ENCODE measurements around the gene DNASE1L2.

Gene DNASE1L2

DNA sequence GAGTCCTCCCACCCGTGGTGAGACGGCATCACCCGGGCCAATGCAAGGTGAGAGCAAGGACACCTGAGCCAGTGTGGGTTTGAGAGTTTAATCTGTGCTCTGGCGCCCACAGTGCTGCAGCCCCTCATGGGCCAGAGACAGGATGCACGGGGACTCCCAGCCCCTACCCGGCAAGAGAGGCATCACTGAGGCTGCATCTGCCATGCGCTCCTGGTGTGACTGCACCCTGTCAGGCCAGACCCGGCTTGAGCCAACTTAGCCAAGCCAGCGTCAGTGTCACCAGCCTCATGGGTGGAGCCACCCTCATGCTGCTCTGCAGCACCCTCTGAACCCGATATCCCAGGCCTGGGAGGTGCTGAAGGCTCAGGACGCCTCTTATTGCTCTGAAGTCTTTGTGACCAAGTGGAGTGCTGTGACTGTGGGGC, 24.3 kb upstream of the DNASE1L2 start:
- H3K4me1 ChIP-seq: peaks cover 30 to 48% (median 40%) of the 10 kb centered on the region in 10 experiments
- no peaks in the 10 kb centered on the region for H3K27me3 ChIP-seq
- H3K4me2 ChIP-seq: peak overlapping the region; percentile 95 to 100 (median 99)
- H4K20me1 ChIP-seq: peaks cover 8 to 72% (median 36%) of the 10 kb centered on the region in 11 experiments; a peak in 20 of 22 replicates
- H3K27ac ChIP-seq: peak overlapping the region in 1 of 11 experiments; percentile 23; a peak in 1 of 22 replicates
- H3K9ac ChIP-seq: peak overlapping the region in 10 of 11 experiments; percentile 33 to 94 (median 88); a peak in 18 of 22 replicates
- H3K36me3 ChIP-seq: peaks cover 40 to 60% (median 48%) of the 10 kb centered on the region in 11 experiments
- TF ChIP-seq Cebpa-rat (IDR thresholded peaks at IDR 0.05): no peak
- H3K4me3 ChIP-seq: peak overlapping the region in 6 of 10 experiments; percentile 10 to 98 (median 90); a peak in 7 of 20 replicates
- H3K9me3 ChIP-seq (replicated peaks in 1 of 11): no peaks in the 10 kb centered on the region

DNA sequence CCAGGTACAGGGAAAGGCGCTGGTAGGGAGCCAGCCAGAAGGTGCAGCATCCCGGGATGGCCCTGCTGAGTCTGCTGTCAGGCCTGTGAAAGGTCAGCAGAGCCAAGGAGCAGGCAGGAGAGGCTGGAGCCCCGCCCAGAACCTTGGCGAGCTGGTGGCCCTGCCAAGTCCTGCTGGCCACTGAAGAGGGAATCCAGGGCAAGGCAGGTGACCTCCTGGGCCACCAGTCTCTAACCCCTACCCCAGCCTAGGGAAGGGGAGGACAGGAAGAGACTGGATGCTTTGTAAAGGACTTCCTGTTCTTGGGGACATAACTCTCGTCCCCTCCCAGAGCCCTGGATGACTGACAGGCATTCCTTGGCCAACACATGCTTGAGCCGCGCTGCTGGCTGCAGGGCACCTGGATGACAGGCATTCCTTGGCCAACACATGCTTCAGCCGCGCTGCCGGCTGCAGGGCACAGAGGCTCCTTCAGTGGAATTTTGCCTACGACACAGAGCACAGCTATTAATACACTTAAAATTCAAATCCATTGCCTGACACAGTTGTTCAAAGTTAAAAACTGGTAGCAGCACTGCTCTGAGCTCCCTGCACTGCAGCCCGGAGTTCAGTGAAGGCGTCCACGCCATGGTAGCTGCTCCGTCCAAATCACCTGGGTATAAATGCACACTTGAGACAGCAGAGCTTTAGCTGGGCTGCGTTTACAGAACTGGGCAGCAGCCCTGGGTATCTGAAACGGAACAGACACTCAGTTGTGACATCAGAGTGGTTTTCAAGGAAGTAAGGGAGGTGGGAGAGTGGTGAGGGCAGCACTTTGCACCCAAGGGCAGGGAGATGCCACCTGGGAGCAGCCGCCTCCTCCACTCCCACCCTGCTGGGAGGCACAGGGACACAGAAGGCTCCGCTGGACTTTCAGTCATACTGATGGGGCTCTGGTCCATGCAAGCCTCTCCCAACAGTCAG, 23.6 kb upstream of the DNASE1L2 start:
- Histone ChIP-seq H3K36me3 (peaks cover 33 to 53% (median 41%) of the 10 kb centered on the region in 11 experiments), H3K4me2 (peak overlapping the region; percentile 95 to 100 (median 99)), H3K9me3 (replicated peaks in 1 of 11) (no peaks in the 10 kb centered on the region), H3K27me3 (no peaks in the 10 kb centered on the region), H3K4me1 (peaks cover 23 to 41% (median 33%) of the 10 kb centered on the region in 10 experiments), H3K9ac (peak overlapping the region; percentile 83 to 94 (median 89)), H3K4me3 (peak overlapping the region; percentile 83 to 98 (median 94)), H4K20me1 (peaks cover 8 to 65% (median 36%) of the 10 kb centered on the region in 11 experiments; a peak in 20 of 22 replicates), H3K27ac (peak overlapping the region in 5 of 11 experiments; percentile 4 to 84 (median 35); a peak in 6 of 22 replicates)
- no peak for TF ChIP-seq Cebpa-rat (IDR thresholded peaks at IDR 0.05)

- peak overlapping the region; percentile 83 to 98 (median 94) for H3K4me3 ChIP-seq
- H3K4me1 ChIP-seq: peaks cover 23 to 37% (median 29%) of the 10 kb centered on the region in 10 experiments
- TF ChIP-seq Cebpa-rat (IDR thresholded peaks at IDR 0.05): no peak
- H3K36me3 ChIP-seq: peaks cover 19 to 38% (median 27%) of the 10 kb centered on the region in 11 experiments
- H3K4me2 ChIP-seq: peak overlapping the region; percentile 95 to 100 (median 99)
- H3K27ac ChIP-seq: peak overlapping the region; percentile 67 to 91 (median 78)
- H3K9me3 ChIP-seq (replicated peaks in 1 of 11): no peaks in the 10 kb centered on the region
- no peaks in the 10 kb centered on the region for H3K27me3 ChIP-seq
- H3K9ac ChIP-seq: peak overlapping the region; percentile 83 to 94 (median 89)
- peaks cover 8 to 52% (median 36%) of the 10 kb centered on the region in 11 experiments; a peak in 20 of 22 replicates for H4K20me1 ChIP-seq
These were observed 22.2 kb upstream of the DNASE1L2 start for GRCh38 chr16:2213817-2214718.

GRCh38 chr16:2214719-2214968, 21.6 kb upstream of the DNASE1L2 start, which contains the start of gene PGP:
PGP (minus strand) TSS chr16:2214840; CDS start chr16:2214777, 63 bp downstream.
- Histone ChIP-seq H4K20me1 (peaks cover 8 to 46% (median 36%) of the 10 kb centered on the region in 11 experiments; a peak in 20 of 22 replicates), H3K27ac (peak within 1 kb of the TSS; percentile 72 to 92 (median 89)), H3K4me1 (peaks cover 23 to 37% (median 29%) of the 10 kb centered on the region in 10 experiments), H3K36me3 (peaks cover 13 to 33% (median 21%) of the 10 kb centered on the region in 11 experiments; a peak in 21 of 22 replicates), H3K4me2 (peak within 1 kb of the TSS; percentile 95 to 100 (median 99)), H3K9ac (peak within 1 kb of the TSS; percentile 83 to 94 (median 89)), H3K27me3 (no peaks in the 10 kb centered on the region), H3K9me3 (replicated peaks in 1 of 11) (no peaks in the 10 kb centered on the region), H3K4me3 (peak within 1 kb of the TSS; percentile 83 to 98 (median 94))
- TF ChIP-seq Cebpa-rat (IDR thresholded peaks at IDR 0.05): no peak

GRCh38 chr16:2216330-2216729, 19.9 kb upstream of the DNASE1L2 start:
- H3K27ac ChIP-seq: peak overlapping the region in 4 of 11 experiments; percentile 86 to 91 (median 90); a peak in 4 of 22 replicates
- no peaks in the 10 kb centered on the region for H3K9me3 ChIP-seq (replicated peaks in 1 of 11)
- H3K4me1 ChIP-seq: peaks cover 23 to 32% (median 28%) of the 10 kb centered on the region in 10 experiments
- H3K27me3 ChIP-seq: no peaks in the 10 kb centered on the region
- H3K36me3 ChIP-seq: peaks cover 6 to 16% (median 13%) of the 10 kb centered on the region in 11 experiments; a peak in 15 of 22 replicates
- H3K9ac ChIP-seq: no peak overlapping the region; a peak in 1 of 22 replicates
- H3K4me3 ChIP-seq: peak overlapping the region in 1 of 10 experiments; percentile 91; a peak in 1 of 20 replicates
- peaks cover 8 to 30% (median 24%) of the 10 kb centered on the region in 11 experiments; a peak in 20 of 22 replicates for H4K20me1 ChIP-seq
- H3K4me2 ChIP-seq: peak overlapping the region in 10 of 11 experiments; percentile 68 to 98 (median 85); a peak in 13 of 22 replicates
- no peak for TF ChIP-seq Cebpa-rat (IDR thresholded peaks at IDR 0.05)

DNA sequence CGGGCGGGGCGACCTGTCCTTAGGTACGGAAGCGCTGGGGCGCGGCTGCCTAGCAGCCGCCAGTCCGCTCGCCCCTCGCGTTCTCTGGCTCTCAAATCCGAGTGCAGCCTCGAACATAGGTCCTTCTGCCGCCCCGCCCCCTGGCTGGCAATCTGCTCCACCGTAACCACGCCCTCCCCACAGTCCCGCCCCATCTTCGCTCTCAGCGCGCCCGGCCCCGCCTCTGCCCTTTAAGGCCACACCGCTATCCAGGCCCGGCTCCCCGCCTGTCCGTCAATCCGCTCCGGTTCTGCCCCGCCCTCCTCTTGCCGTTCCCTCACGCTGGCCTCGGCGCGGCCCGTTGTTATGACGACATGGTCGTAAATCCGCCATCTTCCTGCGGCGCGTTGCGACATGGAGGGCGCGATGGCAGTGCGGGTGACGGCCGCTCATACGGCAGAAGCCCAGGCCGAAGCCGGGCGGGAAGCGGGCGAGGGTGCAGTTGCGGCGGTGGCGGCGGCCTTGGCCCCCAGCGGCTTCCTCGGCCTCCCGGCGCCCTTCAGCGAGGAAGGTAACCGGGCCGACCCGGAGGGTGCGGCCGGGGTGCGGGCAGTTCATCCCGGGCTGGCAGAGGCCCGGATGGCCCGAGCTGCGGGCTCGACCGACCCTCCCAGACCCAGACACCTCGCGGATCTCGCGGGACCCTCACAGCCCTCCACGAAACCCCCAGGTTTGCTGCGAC, 12.9 kb upstream of the DNASE1L2 start, which contains the start of gene E4F1:
Gene E4F1 (plus strand): TSS at position 371 of the 721 bp plus-strand sequence. CDS start 23 bp downstream, at position 394.
- H3K4me1 ChIP-seq: peaks cover 27 to 35% (median 32%) of the 10 kb centered on the region in 10 experiments
- no peaks in the 10 kb centered on the region for H3K9me3 ChIP-seq (replicated peaks in 1 of 11)
- peak within 1 kb of the TSS; percentile 84 to 98 (median 94) for H3K4me2 ChIP-seq
- H3K27ac ChIP-seq: peak within 1 kb of the TSS; percentile 77 to 96 (median 90)
- H3K9ac ChIP-seq: peak within 1 kb of the TSS; percentile 90 to 99 (median 94)
- peak in 10 of 11 experiments; percentile 30 to 84 (median 65); a peak in 14 of 22 replicates for TF ChIP-seq Cebpa-rat (IDR thresholded peaks at IDR 0.05)
- no peaks in the 10 kb centered on the region for H3K27me3 ChIP-seq
- peak within 1 kb of the TSS; percentile 75 to 100 (median 94) for H3K4me3 ChIP-seq
- peaks cover 9 to 31% (median 16%) of the 10 kb centered on the region in 11 experiments for H3K36me3 ChIP-seq
- H4K20me1 ChIP-seq: peaks cover 18 to 48% (median 39%) of the 10 kb centered on the region in 11 experiments; a peak in 20 of 22 replicates

GRCh38 chr16:2223942-2224486, 12.2 kb upstream of the DNASE1L2 start:
- H3K4me3 ChIP-seq: peak overlapping the region; percentile 75 to 100 (median 94)
- H3K27me3 ChIP-seq: no peaks in the 10 kb centered on the region
- H3K9me3 ChIP-seq (replicated peaks in 1 of 11): no peaks in the 10 kb centered on the region
- H4K20me1 ChIP-seq: peaks cover 24 to 55% (median 46%) of the 10 kb centered on the region in 11 experiments; a peak in 20 of 22 replicates
- peak overlapping the region; percentile 77 to 96 (median 90) for H3K27ac ChIP-seq
- peaks cover 16 to 37% (median 23%) of the 10 kb centered on the region in 11 experiments for H3K36me3 ChIP-seq
- no peak for TF ChIP-seq Cebpa-rat (IDR thresholded peaks at IDR 0.05)
- H3K4me2 ChIP-seq: peak overlapping the region; percentile 84 to 98 (median 94)
- H3K4me1 ChIP-seq: peaks cover 27 to 35% (median 32%) of the 10 kb centered on the region in 10 experiments
- H3K9ac ChIP-seq: peak overlapping the region; percentile 90 to 99 (median 94)
